B cell (primary cell): Measurements from ENCODE around the gene RIPK3. TPM values are rescaled to one million over a fixed set of nuclear protein-coding genes. Genes with fewer than 3 reads are reported as not detected.

ENCODE experiments used
- ATAC-seq: fragments of 200-7000 bp; cut with Tn5 transposase; one replicate; pipeline ENCODE4 v1.10.0; 2021; ENCODE audit warnings: low read depth, mild to moderate bottlenecking, moderate number of reproducible peaks, moderate library complexity
- CTCF ChIA-PET: fragments of 350-600 bp; sonication (Branson Sonifier 250); formaldehyde crosslinking; loops from one replicate; lab custom pipeline; 2021; ENCODE audit warnings: antibody characterized with exemption, inconsistent platforms; lab: Charles Lee
- POLR2A ChIA-PET: fragments of 350-600 bp; sonication (Branson Sonifier 250); formaldehyde crosslinking; loops from one replicate; lab custom pipeline; 2021; ENCODE audit warnings: antibody characterized with exemption; lab: Charles Lee
- DNase-seq: peaks from one replicate; pipeline ENCODE4 v3.0.0; 2013
- H2AFZ ChIP-seq: 2 replicates; pipeline ENCODE4 v1.6.1; 2012; ENCODE audit warnings: mild to moderate bottlenecking, low read depth, low read length; ENCODE audit not compliant: insufficient read depth, poor library complexity, severe bottlenecking
- H3K27ac ChIP-seq, 2 donors: 1 replicate in 1 of 2; 2 replicates in 1 of 2; pipeline ENCODE4 v1.5.1; 2012 to 2013; ENCODE audit warnings: low read length in 2 of 2, mild to moderate bottlenecking in 2 of 2, moderate library complexity in 1 of 2
- H3K27me3 ChIP-seq, 4 experiments: fragments of 200-600 bp in 1 of 4; sonication (generic) in 1 of 4; replicated peaks in 1 of 4; 1 replicate in 2 of 4; 2 replicates in 2 of 4; pipeline versions ENCODE4 v1.6.1 to v1.7.0; 2013 to 2016; ENCODE audit warnings: low read length in 3 of 4, mild to moderate bottlenecking in 2 of 4, mixed read lengths in 1 of 4, moderate library complexity in 1 of 4; ENCODE audit not compliant: insufficient read depth in 4 of 4, control insufficient read depth in 3 of 4; ENCODE audit errors: control extremely low read depth in 1 of 4
- H3K36me3 ChIP-seq, 2 experiments: replicated peaks in 1 of 2; 1 replicate in 1 of 2; 2 replicates in 1 of 2; pipeline versions ENCODE4 v1.6.1 to v1.7.1; 2013; ENCODE audit warnings: low read length in 1 of 2; ENCODE audit not compliant: insufficient read depth in 2 of 2, control insufficient read depth in 1 of 2; ENCODE audit errors: control extremely low read depth in 1 of 2, extremely low read depth in 1 of 2
- H3K4me1 ChIP-seq, 2 donors: fragments of 200-600 bp in 1 of 2; sonication (generic) in 1 of 2; 1 replicate in 1 of 2; 2 replicates in 1 of 2; pipeline versions ENCODE4 v1.5.1 to v1.6.1; 2013 to 2017; ENCODE audit warnings: low read length in 2 of 2; ENCODE audit not compliant: control insufficient read depth in 2 of 2, insufficient read depth in 2 of 2
- H3K4me2 ChIP-seq: replicated peaks from 2 replicates; pipeline ENCODE3; 2012; ENCODE audit warnings: mild to moderate bottlenecking, low read depth, low read length; ENCODE audit not compliant: poor library complexity, severe bottlenecking
- H3K4me3 ChIP-seq, 5 experiments: fragments of 200-600 bp in 1 of 5; sonication (generic) in 1 of 5; 1 replicate in 3 of 5; 2 replicates in 2 of 5; pipeline versions ENCODE4 v1.5.1 to v1.7.0; 2011 to 2016; ENCODE audit warnings: low read length in 4 of 5, mild to moderate bottlenecking in 4 of 5, low read depth in 2 of 5, control low read depth in 1 of 5, moderate library complexity in 1 of 5; ENCODE audit not compliant: insufficient read depth in 1 of 5; ENCODE audit errors: control extremely low read depth in 1 of 5, extremely low read depth in 1 of 5
- H3K79me2 ChIP-seq: fragments of 200-600 bp; sonication (generic); one replicate; pipeline ENCODE4 v1.6.0; 2016; ENCODE audit warnings: low read length; ENCODE audit not compliant: control insufficient read depth, insufficient read depth
- H3K9ac ChIP-seq: fragments of 200-600 bp; sonication (generic); 2 replicates; pipeline ENCODE4 v1.6.1; 2017; ENCODE audit warnings: mild to moderate bottlenecking, low read length, moderate library complexity
- H3K9me3 ChIP-seq, 3 donors: one replicate each; pipeline versions ENCODE4 v1.6.1 to v1.7.1; 2013; ENCODE audit warnings: low read length in 2 of 3; ENCODE audit not compliant: control insufficient read depth in 2 of 3, insufficient read depth in 1 of 3; ENCODE audit errors: control extremely low read depth in 1 of 3
- H4K20me1 ChIP-seq: 2 replicates; pipeline ENCODE4 v1.6.0; 2012; ENCODE audit warnings: mild to moderate bottlenecking, low read length; ENCODE audit not compliant: insufficient read depth, control insufficient read depth, poor library complexity, severe bottlenecking
- H3K27ac Mint-ChIP-seq: one replicate; pipeline ENCODE4 v1.8.0; 2021; ENCODE audit warnings: mixed read lengths
- H3K27me3 Mint-ChIP-seq: one replicate; pipeline ENCODE4 v1.8.0; 2021; ENCODE audit warnings: mixed read lengths
- H3K4me1 Mint-ChIP-seq: one replicate; pipeline ENCODE4 v1.8.0; 2021; ENCODE audit warnings: mixed read lengths
- H3K4me3 Mint-ChIP-seq: one replicate; pipeline ENCODE4 v1.8.0; 2021; ENCODE audit warnings: mixed read lengths
- H3K9me3 Mint-ChIP-seq: one replicate; pipeline ENCODE4 v1.8.0; 2022; ENCODE audit warnings: mixed read lengths; ENCODE audit not compliant: insufficient read depth
- CTCF ChIP-seq: fragments of 200-600 bp; IDR thresholded peaks from one replicate; pipeline ENCODE4 v1.8.0; 2022; ENCODE audit warnings: antibody characterized with exemption, mild to moderate bottlenecking
- EZH2 ChIP-seq: IDR thresholded peaks from 2 replicates; pipeline ENCODE4 v1.6.1; 2012; ENCODE audit warnings: borderline replicate concordance, low read depth, mild to moderate bottlenecking, moderate library complexity, low read length; ENCODE audit not compliant: insufficient read depth, poor library complexity, severe bottlenecking
- WGBS: methylation state at CpG from one replicate; pipeline ENCODE4 v1.1.5; 2013; ENCODE audit warnings: missing lambda C conversion rate; ENCODE audit not compliant: insufficient coverage; 5-methylcytosine and 5-hydroxymethylcytosine counted together
- intact Hi-C: fragments of 100-400 bp; cut with micrococcal nuclease; formaldehyde crosslinking; loops from one replicate; pipeline ENCODE4 v1.10.0; 2022
- polyA plus RNA-seq: library from polyadenylated mRNA; depleted of rRNA; stranded (reverse); fragments of >200 nt; gene quantifications from 2 replicates; pipeline ENCODE4 v1.2.3, GENCODE V29; 2012
- total RNA-seq, 2 donors: library from RNA; stranded (reverse); fragments of 120-200 nt in 1 of 2; gene quantifications; 1 replicate in 1 of 2; 2 replicates in 1 of 2; pipeline versions ENCODE4 v1.2.3 to v1.2.4, GENCODE V29; 2013 to 2022

Gene RIPK3
- total and polyA plus RNA-seq, 2 donors (not counting 1 experiment from before 2014, with no cell fraction given), result 65.5 to 77.6 TPM

- Histone ChIP-seq H3K4me2 (no peak overlapping the region), H3K9me3 (no peaks in the 10 kb centered on the region), H3K79me2 (peaks cover 13% of the 10 kb centered on the region), H3K9ac (no peak overlapping the region), H3K4me3 (no peak overlapping the region), H2AFZ (no peak overlapping the region), H3K27me3 (no peaks in the 10 kb centered on the region), H3K27ac (no peak overlapping the region), H3K4me1 (peaks cover 10 to 18% of the 10 kb centered on the region in 2 donors), H4K20me1 (no peaks in the 10 kb centered on the region), H3K36me3 (peaks cover 11 to 52% of the 10 kb centered on the region in 2 experiments)
- no peak for TF ChIP-seq CTCF
- no peak for TF ChIP-seq EZH2
- no peak for ATAC-seq
- Mint-ChIP-seq H3K4me1 (peaks cover 14% of the 10 kb centered on the region), H3K4me3 (no peak overlapping the region), H3K27me3 (no peaks in the 10 kb centered on the region), H3K27ac (no peak overlapping the region), H3K9me3 (no peaks in the 10 kb centered on the region)
- intact Hi-C loops, result no loop called here
- ChIA-PET POLR2A (interaction anchor here (0.9 to 2.0 kb wide), 4 partner anchors 13 to 48 kb away, joined by 3 to 5 read pairs (median 4); partner anchors contain the start of genes RABGGTA and TINF2), CTCF (interaction anchor here (1.2 to 5.1 kb wide), 8 partner anchors 7 to 147 kb away, joined by 3 to 41 read pairs (median 11); partner anchors contain the start of genes CIDEB, LTB4R2, MDP1 and RABGGTA)
- 92% methylated on average over 3 of the region's 9 CpGs for WGBS
- no peak for DNase-seq
Measured at GRCh38 chr14:24290746-24291145, 49.0 kb downstream of the RIPK3 start.

GRCh38 chr14:24289649-24290280 is 50.0 kb downstream of the RIPK3 start:
- Histone ChIP-seq H3K4me3 (no peak overlapping the region), H3K27ac (no peak overlapping the region), H3K27me3 (no peaks in the 10 kb centered on the region), H3K36me3 (peaks cover 9 to 42% of the 10 kb centered on the region in 2 experiments), H3K9me3 (no peaks in the 10 kb centered on the region), H4K20me1 (no peaks in the 10 kb centered on the region), H3K79me2 (peaks cover 17% of the 10 kb centered on the region), H3K4me1 (peaks cover 10 to 18% of the 10 kb centered on the region in 2 donors), H3K4me2 (peak overlapping the region; percentile 26), H2AFZ (no peak overlapping the region), H3K9ac (no peak overlapping the region)
- POLR2A ChIA-PET, result interaction anchor here (0.8 to 2.0 kb wide), 6 partner anchors 12 to 175 kb away, joined by 3 to 11 read pairs (median 4); partner anchors contain the start of genes DCAF11, NRL, RABGGTA and TINF2
- DNase-seq, result peak; percentile 56
- WGBS, result 68% methylated on average over 4 of the region's 6 CpGs
- CTCF ChIA-PET, result interaction anchor here (0.7 to 5.1 kb wide), 11 partner anchors 8 to 148 kb away, joined by 3 to 41 read pairs (median 5); partner anchors contain the start of genes CIDEB, DHRS1, LTB4R2 and MDP1
- ATAC-seq, result peak; percentile 87
- intact Hi-C loops, result no loop called here
- H3K27me3 Mint-ChIP-seq, result no peaks in the 10 kb centered on the region
- TF ChIP-seq CTCF, result no peak
- TF ChIP-seq EZH2, result no peak
- H3K4me3 Mint-ChIP-seq, result peak overlapping the region; percentile 34
- H3K9me3 Mint-ChIP-seq, result no peaks in the 10 kb centered on the region
- peak overlapping the region; percentile 41 for H3K27ac Mint-ChIP-seq
- H3K4me1 Mint-ChIP-seq, result peaks cover 12% of the 10 kb centered on the region
